Omental fat pad (tissue), 4 donors: ENCODE data around the gene ARHGEF3. TPM values are rescaled to one million over a fixed set of nuclear protein-coding genes. Genes with fewer than 3 reads are reported as not detected.
"Not testable (repeated sequence)": the region's sequence is repeated elsewhere in the genome, so short reads cannot be mapped to it uniquely, and the experiment has no call there.

Source experiments
- ATAC-seq: fragments of 150-250 bp; one replicate; pipeline ENCODE4 v1.9.1; 2016; ENCODE audit warnings: mild to moderate bottlenecking, moderate library complexity; ENCODE audit not compliant: low FRiP score
- DNase-seq: peaks from one replicate; pipeline ENCODE4 v3.0.0-alpha.2; 2019; ENCODE audit warnings: low spot score
- total RNA-seq, 4 donors: library from RNA; depleted of rRNA; stranded (reverse); fragments of >200 nt; gene quantifications; one replicate each; pipeline ENCODE4 v1.1.0, GENCODE V29; 2016
- TF ChIP-seq, protein P1 (sequence below), 3 donors: fragments of 450-650 bp; IDR thresholded peaks; one replicate each; pipeline ENCODE4 v1.5.1; 2016 to 2017; ENCODE audit warnings: antibody characterized with exemption in 3 of 3, mild to moderate bottlenecking in 3 of 3, moderate library complexity in 2 of 3

The ARHGEF3 gene
- total RNA-seq, 4 donors from 2014 or later, result 16.9 to 26.3 (median 21.9) TPM

DNA sequence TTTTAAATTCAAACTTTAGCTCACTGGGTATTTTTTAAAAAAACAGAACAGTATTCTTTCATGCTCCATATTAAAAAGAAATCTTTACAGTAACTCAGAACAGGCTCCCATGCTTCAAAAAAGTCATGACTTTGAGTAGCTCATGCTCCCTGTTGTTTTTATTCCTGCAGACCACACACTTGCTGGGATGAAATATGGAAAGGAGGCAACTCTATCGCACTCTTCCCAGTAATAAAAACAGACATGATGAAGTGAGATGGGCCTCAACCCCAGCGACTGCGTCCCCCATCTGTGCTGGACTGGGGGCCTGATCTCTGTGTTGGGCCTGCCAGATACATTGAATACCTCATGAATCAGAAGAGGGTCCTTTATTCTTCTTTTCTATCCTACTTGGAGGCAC lies 58.9 kb downstream of the ARHGEF3 start:
- ATAC-seq (no peak), DNase-seq (no peak)
- TF ChIP-seq, protein P1, sequence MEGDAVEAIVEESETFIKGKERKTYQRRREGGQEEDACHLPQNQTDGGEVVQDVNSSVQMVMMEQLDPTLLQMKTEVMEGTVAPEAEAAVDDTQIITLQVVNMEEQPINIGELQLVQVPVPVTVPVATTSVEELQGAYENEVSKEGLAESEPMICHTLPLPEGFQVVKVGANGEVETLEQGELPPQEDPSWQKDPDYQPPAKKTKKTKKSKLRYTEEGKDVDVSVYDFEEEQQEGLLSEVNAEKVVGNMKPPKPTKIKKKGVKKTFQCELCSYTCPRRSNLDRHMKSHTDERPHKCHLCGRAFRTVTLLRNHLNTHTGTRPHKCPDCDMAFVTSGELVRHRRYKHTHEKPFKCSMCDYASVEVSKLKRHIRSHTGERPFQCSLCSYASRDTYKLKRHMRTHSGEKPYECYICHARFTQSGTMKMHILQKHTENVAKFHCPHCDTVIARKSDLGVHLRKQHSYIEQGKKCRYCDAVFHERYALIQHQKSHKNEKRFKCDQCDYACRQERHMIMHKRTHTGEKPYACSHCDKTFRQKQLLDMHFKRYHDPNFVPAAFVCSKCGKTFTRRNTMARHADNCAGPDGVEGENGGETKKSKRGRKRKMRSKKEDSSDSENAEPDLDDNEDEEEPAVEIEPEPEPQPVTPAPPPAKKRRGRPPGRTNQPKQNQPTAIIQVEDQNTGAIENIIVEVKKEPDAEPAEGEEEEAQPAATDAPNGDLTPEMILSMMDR (IDR thresholded peaks at IDR 0.05), result no peak

DNA sequence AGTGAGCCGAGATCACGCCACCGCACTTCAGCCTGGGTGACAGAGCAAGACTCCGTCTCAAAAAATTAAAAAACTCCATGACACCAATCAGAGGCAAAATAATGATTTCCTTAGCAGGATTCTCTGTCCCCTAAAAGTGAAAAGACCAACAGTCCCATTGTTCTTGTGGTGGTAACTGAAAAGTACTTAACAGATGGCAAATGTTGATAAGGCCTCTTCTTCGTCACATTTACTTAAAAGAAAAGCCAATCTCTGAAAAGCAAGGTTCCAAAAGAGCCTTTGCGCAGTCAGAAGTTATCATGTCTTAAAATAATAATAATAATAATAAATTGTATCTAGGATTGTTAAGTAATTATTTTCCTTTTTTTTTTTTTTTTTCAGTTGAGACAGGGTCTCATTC lies 62.7 kb downstream of the ARHGEF3 start:
- TF ChIP-seq, protein P1 (IDR thresholded peaks at IDR 0.05), result no peak
- no peak for ATAC-seq

DNA sequence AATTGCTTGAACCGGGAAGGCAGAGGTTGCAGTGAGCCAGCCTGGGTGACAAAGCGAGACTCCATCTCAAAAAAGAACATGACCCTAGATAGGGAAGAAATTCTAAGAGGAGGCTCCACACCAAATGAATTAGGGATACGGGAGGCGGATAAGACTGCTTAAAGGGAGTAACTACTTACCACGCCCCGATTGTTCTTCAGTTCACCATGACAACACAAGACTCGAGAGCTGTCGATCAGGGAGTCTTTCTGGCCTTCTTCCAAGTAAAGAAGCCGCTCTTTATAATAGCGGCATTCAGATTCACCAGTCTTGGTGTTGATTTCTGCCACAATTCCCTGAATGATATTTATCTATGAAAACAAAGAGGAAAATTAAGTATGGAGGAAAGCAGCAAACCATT lies 64.7 kb downstream of the ARHGEF3 start:
- DNase-seq (no peak), ATAC-seq (no peak)
- TF ChIP-seq, protein P1 (IDR thresholded peaks at IDR 0.05), result no peak

More for the DNA sequence above, 62.7 kb downstream of the ARHGEF3 start:
- no peak for DNase-seq

DNA sequence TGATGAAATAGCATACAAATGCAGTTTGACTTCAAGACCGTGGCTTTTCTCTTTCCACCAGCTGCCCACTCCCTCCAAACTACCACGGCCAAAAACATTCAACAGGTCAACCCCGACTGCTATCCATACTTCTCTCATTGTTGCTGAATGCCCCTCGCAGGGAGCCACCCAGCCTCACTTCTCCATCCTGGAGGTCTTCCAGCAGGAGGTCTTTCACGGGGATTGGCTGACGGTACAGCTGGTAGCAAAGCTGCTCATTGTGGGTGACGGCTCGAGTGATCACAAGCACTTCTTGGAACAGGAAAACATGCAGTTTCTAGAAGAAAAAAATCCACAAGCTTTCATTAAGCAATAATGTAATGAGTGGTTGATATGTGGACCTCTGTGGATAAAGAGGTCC lies 69.6 kb downstream of the ARHGEF3 start:
- no peak for ATAC-seq
- no peak for DNase-seq
- TF ChIP-seq, protein P1 (IDR thresholded peaks at IDR 0.05), result no peak

DNA sequence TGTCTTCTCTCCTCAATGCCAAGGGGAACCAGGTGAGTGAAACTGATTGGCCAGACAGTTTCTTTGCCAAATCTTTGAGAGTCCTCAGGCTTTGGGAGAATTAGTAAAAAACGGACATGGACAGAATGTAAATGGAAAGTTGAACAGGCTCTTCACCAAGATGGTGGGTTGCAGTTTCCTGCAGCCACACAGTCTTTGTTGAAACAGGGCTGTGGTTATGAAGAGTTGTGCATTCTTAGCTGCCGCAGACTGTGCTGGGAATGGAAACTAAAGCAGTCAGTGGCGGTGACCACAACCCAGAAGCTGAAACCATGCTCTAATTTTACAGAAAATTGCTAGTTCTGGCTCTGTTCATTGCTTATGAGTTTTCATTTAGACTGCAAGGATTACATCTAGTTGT lies 76.6 kb downstream of the ARHGEF3 start:
- TF ChIP-seq, protein P1 (IDR thresholded peaks at IDR 0.05), result no peak
- no peak for DNase-seq
- ATAC-seq, result no peak

DNA sequence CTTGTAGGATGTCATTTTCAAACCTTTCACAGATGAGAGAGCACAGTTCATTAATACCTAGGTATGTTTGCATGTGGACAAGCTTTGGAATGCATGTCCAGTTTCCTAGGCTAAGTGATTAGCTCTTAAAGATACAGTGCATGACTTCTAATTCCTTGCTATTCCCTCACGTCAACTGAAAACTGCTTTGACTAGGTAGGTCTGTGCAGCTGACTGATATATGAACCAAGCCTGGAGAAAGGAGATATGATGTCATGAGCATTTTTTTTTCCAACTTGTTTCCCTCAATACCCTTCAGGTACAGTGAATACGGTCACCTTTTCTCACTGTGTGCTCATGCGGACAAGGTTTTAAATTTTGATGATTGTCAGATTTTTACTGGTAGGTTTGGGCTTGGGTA lies 77.1 kb downstream of the ARHGEF3 start:
- no peak for DNase-seq
- no peak for ATAC-seq
- TF ChIP-seq, protein P1 (IDR thresholded peaks at IDR 0.05), result no peak

DNA sequence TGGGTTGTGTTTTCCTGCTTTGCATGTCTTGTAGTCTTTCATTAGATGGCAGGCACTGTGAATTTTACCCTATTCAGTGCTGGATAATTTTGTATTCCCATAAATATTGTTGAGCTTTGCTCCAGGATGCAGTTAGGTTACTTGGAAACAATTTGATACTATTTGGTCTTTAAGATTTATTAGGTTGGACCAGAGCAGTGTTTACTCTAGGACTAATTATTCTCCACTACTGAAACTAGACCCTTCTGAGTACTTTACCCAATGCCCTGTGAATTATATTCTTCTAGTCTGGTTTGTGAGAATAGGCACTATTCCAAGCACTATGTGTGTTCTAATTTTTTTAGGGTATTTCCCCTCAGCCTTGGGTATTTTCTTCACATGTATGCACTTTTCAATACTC lies 80.9 kb downstream of the ARHGEF3 start:
- ATAC-seq (no peak), DNase-seq (no peak)
- TF ChIP-seq, protein P1 (IDR thresholded peaks at IDR 0.05), result no peak

DNA sequence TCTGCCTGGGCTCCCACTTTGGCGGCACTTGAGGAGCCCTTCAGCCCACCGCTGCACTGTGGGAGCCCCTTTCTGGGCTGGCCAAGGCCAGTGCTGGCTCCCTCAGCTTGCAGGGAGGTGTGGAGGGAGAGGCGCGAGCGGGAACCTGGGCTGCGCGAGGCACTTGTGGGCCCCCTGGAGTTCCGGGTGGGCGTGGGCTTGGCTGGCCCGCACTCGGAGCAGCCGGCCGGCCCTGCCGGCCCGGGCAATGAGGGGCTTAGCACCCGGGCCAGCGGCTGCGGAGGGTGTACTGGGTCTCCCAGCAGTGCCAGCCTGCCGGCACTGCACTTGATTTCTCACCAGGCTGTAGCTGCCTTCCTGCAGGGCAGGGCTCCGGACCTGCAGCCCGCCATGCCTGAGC lies 82.9 kb downstream of the ARHGEF3 start:
- not testable (repeated sequence) for ATAC-seq, DNase-seq
